ENCODE measurements around the gene LIMD2.
"Not testable (repeated sequence)": the region's sequence is repeated elsewhere in the genome, so short reads cannot be mapped to it uniquely, and the experiment has no call there.

Gene LIMD2

DNA sequence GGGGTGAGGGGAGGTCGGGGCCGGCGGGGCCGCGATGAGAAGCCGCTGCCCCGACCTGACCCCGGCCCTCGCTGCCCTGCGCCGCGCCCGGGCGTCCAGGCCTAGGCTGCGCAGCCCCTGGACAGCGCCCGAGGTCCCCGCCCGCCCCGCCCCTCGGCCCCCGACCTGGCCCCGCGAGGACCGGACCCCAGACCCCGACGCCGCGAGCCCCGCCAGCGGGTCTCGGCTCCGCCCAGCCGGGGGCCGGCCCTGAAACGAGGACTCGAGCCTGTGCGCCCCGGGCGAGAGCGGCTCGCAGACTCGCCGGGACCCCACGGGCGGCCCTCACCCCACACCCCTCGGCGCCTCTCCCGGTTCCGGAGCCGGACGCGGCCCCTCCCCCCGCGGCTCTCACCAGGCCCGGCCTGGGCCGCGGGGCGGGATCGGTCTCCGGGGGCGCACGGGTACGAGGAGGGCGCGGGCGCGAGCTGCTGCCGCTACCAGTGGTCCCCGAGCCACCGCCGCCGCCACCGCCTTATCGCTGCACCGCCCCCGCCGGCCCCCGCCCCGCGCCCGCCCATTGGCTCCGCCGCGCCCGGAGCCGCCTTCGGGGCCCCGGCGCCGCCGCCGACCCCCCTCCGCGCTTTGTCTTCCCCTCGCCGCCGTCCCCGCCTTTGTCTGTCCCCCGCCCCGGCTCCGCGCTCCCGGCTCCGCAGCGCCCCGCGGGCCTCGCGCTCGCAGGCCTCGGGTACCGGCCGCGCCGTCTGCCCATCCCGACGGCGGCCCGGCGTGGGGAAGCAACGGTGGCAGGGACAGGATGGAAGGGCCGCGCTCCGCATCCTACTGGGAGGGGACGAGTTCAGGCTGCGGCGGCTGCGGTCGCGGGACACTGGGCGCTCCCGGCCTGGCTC is at the start of gene LIMD2:
LIMD2 (minus strand) TSS at position 488 of the 890 bp plus-strand sequence. CDS start 827 bp downstream, outside the sequence.
- DNase-seq = peak; percentile 74

GRCh38 chr17:63741408-63742173 is 41.7 kb upstream of the LIMD2 start, which contains the start of gene STRADA:
Gene STRADA (minus strand): TSS chr17:63741799. CDS start chr17:63728369, 13,430 bp downstream.
- peak; percentile 99 for DNase-seq

DNA sequence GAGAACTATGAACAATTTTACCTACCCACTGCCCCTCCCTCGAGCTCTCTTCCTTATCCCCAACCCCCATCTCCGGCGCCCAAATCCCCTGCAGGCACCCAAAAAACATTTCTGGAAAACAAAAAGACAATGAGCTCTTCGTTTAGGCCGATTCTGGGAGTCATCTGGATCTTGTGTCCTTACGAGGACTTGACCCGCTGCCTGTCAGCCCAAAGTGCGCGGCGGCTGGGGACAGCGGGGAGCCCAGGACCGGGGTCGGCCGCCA is 41.1 kb upstream of the LIMD2 start:
- no peak for DNase-seq

DNA sequence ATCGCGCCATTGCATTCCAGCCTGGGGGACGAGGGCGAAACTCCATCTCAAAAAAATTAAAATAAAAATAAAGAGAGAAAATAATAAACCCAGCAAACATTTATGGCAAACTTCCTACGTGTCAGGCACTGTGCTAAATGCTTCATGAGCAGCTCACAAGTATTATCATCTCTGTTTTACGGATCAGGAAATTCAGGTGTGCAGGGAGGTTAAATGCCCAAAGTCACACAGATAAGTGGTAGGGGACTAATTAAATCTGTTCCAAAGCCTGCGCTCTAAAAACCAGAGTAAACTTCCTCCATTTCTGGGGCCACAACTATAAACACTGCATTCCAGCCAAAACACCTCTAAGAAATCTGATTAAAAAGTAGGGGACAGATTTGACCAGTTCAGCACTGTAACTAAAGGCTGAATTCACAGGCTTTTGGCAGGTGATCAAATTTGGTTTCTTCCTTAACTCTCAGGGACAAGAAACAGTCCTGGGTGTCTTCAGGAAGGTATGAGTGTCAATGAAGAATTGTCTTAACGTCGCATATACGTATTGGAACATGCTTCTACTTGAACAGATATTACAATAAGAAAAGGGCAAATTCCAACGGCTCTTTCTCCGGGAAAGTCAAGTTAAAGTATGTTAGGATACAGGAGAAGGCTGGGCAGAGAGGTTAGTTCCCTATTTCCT is 40.7 kb upstream of the LIMD2 start:
- DNase-seq = no peak

- no peak for DNase-seq
These were observed 35.8 kb upstream of the LIMD2 start for GRCh38 chr17:63735691-63736090.

GRCh38 chr17:63722403-63722802 is 22.5 kb upstream of the LIMD2 start:
- no peak for DNase-seq

DNA sequence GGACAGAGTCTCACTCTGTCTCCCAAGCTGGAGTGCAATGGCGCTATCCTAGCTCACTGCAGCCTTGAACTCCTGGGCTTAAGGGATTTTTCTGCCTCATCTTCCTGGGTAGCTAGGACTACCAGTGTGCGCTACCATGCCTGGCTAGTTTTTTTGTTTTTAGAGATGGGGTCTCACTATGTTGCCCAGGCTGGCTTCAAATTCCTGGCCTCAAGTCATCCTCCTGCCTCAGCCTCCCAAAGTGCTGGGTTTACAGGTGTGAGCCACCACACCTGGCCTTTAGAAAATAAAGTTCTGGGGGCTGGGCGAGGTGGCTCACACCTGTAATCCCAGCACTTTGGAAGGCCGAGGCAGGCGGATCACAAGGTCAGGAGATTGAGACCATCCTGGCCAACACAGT is 20.3 kb upstream of the LIMD2 start:
- not testable (repeated sequence) for DNase-seq

- DNase-seq = no peak
These were observed 19.1 kb upstream of the LIMD2 start for GRCh38 chr17:63718988-63719387.

- DNase-seq = no peak
These were observed 16.5 kb upstream of the LIMD2 start for GRCh38 chr17:63716426-63716825.

GRCh38 chr17:63714550-63715277 is 14.8 kb upstream of the LIMD2 start:
- no peak for DNase-seq

- DNase-seq = no peak
These were observed 9.2 kb upstream of the LIMD2 start for GRCh38 chr17:63709110-63709509.

GRCh38 chr17:63707151-63707550 is 7.2 kb upstream of the LIMD2 start:
- DNase-seq = no peak

- no peak for DNase-seq
These were observed 6.6 kb upstream of the LIMD2 start for GRCh38 chr17:63706336-63707082.

GRCh38 chr17:63705657-63706056 is 5.7 kb upstream of the LIMD2 start:
- DNase-seq = no peak

- DNase-seq = no peak
These were observed 4.9 kb upstream of the LIMD2 start for GRCh38 chr17:63704836-63705235.

DNA sequence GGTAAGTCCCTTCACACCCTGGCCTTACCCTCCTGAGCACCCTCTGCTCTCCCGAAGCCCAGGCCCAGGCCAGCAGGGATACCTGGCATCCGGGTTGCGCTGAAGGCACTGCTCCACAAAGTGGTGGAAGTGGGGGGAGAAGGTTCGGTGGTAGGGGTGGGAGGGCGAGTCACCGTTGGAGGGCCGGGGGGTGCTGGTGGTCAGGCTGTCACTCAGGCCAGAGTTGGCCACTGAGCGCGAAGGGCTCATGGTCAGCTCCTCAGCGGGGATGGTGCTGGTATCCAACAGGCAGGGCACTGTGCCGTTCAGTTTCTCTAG is 4.3 kb upstream of the LIMD2 start:
- DNase-seq = no peak

- no peak for DNase-seq
These were observed 3.8 kb upstream of the LIMD2 start for GRCh38 chr17:63703556-63704258.

- no peak for DNase-seq
These were observed 3.1 kb upstream of the LIMD2 start for GRCh38 chr17:63703029-63703428.

DNA sequence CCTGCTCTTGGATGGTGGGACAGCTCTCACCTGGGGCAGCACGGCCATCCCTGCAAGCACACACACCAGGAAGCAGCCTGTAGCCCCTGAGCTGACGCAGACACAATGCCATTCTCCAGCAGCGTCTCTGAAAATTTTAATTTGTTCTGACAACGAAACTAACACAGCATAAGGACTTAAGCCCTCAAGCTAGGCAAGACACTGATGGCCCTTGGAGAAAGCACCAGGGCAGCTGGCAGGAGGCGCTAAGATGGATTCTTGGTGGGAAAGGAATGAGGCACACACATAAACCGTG is 2.7 kb upstream of the LIMD2 start:
- no peak for DNase-seq

DNA sequence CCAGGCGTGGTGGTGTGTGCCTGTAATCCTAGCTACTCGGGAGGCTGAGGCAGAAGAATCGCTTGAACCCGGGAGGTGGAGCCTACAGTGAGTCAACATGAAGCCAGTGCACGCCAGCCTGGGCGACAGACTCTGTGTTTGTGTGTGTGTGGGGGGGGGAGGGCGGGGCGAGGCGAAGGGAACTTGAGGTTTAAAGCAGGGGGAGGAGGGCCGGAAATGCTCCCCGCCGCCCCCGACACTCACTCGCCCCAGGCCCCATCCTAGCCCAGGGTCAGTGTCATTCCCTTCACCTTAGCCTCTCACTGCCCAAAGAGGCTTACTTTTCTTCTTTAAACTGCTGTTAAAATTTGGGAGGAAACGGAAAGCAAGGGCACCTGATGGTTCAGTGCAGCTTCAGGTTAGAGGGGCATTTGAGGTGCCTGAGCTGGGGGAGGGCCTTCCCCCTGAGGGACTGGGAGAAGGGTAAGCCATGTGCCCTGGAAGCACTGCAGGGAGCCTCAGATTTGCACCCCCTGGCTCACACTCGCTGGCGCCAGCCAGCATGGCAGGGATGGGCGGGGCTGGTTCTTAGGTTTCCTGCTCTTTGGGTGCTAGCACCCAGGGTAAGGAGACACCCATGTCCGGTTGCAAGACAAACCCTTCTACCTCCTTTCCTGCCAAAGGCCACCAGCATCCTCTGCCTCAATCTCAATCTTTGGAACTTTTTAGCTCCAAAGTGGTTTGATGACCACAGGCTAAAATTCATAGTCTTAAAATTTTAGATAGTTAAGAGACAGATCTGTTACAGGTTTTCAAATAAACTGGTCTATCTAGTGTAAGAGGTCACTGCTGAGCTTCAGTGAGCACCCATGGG is 2.2 kb upstream of the LIMD2 start:
- DNase-seq = no peak

GRCh38 chr17:63701456-63701820 is 1.5 kb upstream of the LIMD2 start:
- DNase-seq = no peak
